Mesenchymal stem cell (in vitro differentiated cells and primary cell): Measurements from ENCODE around the gene PTTG1.
A peak's percentile ranks its signal among the peaks of the same experiment; 100 is the strongest.

Experiments used
- DNase-seq: peaks from one replicate; pipeline ENCODE4 v3.0.0-alpha.2; 2013
- H2AFZ ChIP-seq: one replicate; pipeline ENCODE4 v1.6.1; 2013; ENCODE audit warnings: low read depth, mild to moderate bottlenecking, control low read depth, inconsistent platforms, low read length, moderate library complexity
- H2AK5ac ChIP-seq: 2 replicates; pipeline ENCODE4 v1.6.1; 2013; ENCODE audit warnings: low read length, moderate library complexity, mild to moderate bottlenecking, inconsistent platforms; ENCODE audit not compliant: severe bottlenecking
- H2BK120ac ChIP-seq: one replicate; pipeline ENCODE4 v1.6.1; 2013; ENCODE audit warnings: low read depth, mild to moderate bottlenecking, inconsistent platforms, low read length, moderate library complexity
- H2BK12ac ChIP-seq, 2 experiments: one replicate each; pipeline ENCODE4 v1.6.1; 2013; ENCODE audit warnings: inconsistent platforms in 2 of 2, low read length in 2 of 2, mild to moderate bottlenecking in 2 of 2, moderate library complexity in 2 of 2, control low read depth in 1 of 2
- H2BK15ac ChIP-seq: one replicate; pipeline ENCODE4 v1.6.1; 2013; ENCODE audit warnings: mild to moderate bottlenecking, low read depth, inconsistent platforms; ENCODE audit not compliant: poor library complexity, severe bottlenecking
- H2BK5ac ChIP-seq: 2 replicates; pipeline ENCODE4 v1.6.1; 2013; ENCODE audit warnings: low read depth, mild to moderate bottlenecking, low read length, control low read depth, inconsistent platforms; ENCODE audit not compliant: poor library complexity, severe bottlenecking
- H3K14ac ChIP-seq, 2 experiments: one replicate each; pipeline ENCODE4 v1.6.1; 2013; ENCODE audit warnings: inconsistent platforms in 2 of 2, low read length in 2 of 2, control low read depth in 1 of 2, mild to moderate bottlenecking in 1 of 2, moderate library complexity in 1 of 2
- H3K18ac ChIP-seq, 2 experiments: one replicate each; pipeline ENCODE4 v1.6.1; 2013; ENCODE audit warnings: inconsistent platforms in 2 of 2, low read length in 2 of 2, control low read depth in 1 of 2, low read depth in 1 of 2, mild to moderate bottlenecking in 1 of 2
- H3K23ac ChIP-seq, 2 experiments: one replicate each; pipeline ENCODE4 v1.6.1; 2013; ENCODE audit warnings: inconsistent platforms in 2 of 2, low read length in 2 of 2, mild to moderate bottlenecking in 2 of 2, moderate library complexity in 2 of 2, control low read depth in 1 of 2
- H3K27ac ChIP-seq: 2 replicates; pipeline ENCODE4 v1.5.1; 2013; ENCODE audit warnings: mild to moderate bottlenecking, moderate library complexity, low read length, control low read depth, inconsistent platforms; ENCODE audit not compliant: poor library complexity, severe bottlenecking
- H3K27me3 ChIP-seq, 2 experiments: 2 replicates each; pipeline versions ENCODE4 v1.6.1 to v1.7.0; 2013; ENCODE audit warnings: low read length in 2 of 2, mild to moderate bottlenecking in 2 of 2, moderate library complexity in 2 of 2, control low read depth in 1 of 2, inconsistent platforms in 1 of 2; ENCODE audit not compliant: control insufficient read depth in 1 of 2, insufficient read depth in 1 of 2
- H3K36me3 ChIP-seq, 2 experiments: 2 replicates each; pipeline versions ENCODE4 v1.6.1 to v1.7.0; 2013; ENCODE audit warnings: low read length in 2 of 2, control low read depth in 1 of 2, inconsistent platforms in 1 of 2, low read depth in 1 of 2, mild to moderate bottlenecking in 1 of 2; ENCODE audit not compliant: insufficient read depth in 2 of 2, control insufficient read depth in 1 of 2
- H3K4ac ChIP-seq, 2 experiments: one replicate each; pipeline ENCODE4 v1.6.1; 2013; ENCODE audit warnings: inconsistent platforms in 2 of 2, low read length in 2 of 2, mild to moderate bottlenecking in 2 of 2, moderate library complexity in 2 of 2, control low read depth in 1 of 2, low read depth in 1 of 2
- H3K4me1 ChIP-seq: 2 replicates; pipeline ENCODE4 v1.6.1; 2013; ENCODE audit warnings: low read depth, low read length, control low read depth; ENCODE audit not compliant: control insufficient read depth, insufficient read depth
- H3K4me2 ChIP-seq: 2 replicates; pipeline ENCODE4 v1.6.1; 2013; ENCODE audit warnings: low read length, mild to moderate bottlenecking, inconsistent platforms; ENCODE audit not compliant: poor library complexity, severe bottlenecking
- H3K4me3 ChIP-seq, 2 experiments: 2 replicates each; pipeline versions ENCODE4 v1.5.1 to v1.7.0; 2013; ENCODE audit warnings: low read length in 2 of 2, mild to moderate bottlenecking in 2 of 2, control low read depth in 1 of 2, low read depth in 1 of 2; ENCODE audit not compliant: insufficient read depth in 1 of 2
- H3K79me1 ChIP-seq: replicated peaks from 2 replicates; pipeline ENCODE4 v1.6.1; 2013; ENCODE audit warnings: mild to moderate bottlenecking, control low read depth, low read length, inconsistent platforms; ENCODE audit not compliant: poor library complexity, severe bottlenecking
- H3K9ac ChIP-seq: 2 replicates; pipeline ENCODE4 v1.7.0; 2013; ENCODE audit warnings: mild to moderate bottlenecking, low read length, moderate library complexity
- H3K9me3 ChIP-seq: 2 replicates; pipeline ENCODE4 v1.7.0; 2013; ENCODE audit warnings: mild to moderate bottlenecking, low read length; ENCODE audit not compliant: control insufficient read depth
- H4K8ac ChIP-seq: one replicate; pipeline ENCODE4 v1.6.1; 2013; ENCODE audit warnings: inconsistent platforms, mild to moderate bottlenecking, low read length, moderate library complexity
- H4K91ac ChIP-seq: one replicate; pipeline ENCODE4 v1.6.1; 2013; ENCODE audit warnings: mild to moderate bottlenecking, low read length, inconsistent platforms
- WGBS: methylation state at CpG from one replicate; pipeline ENCODE4 v1.1.7; 2013; ENCODE audit warnings: mixed read lengths; 5-methylcytosine and 5-hydroxymethylcytosine counted together

The PTTG1 gene

GRCh38 chr5:160474084-160474483 is 52.4 kb downstream of the PTTG1 start:
- Histone ChIP-seq H3K4me3 (no peak overlapping the region), H3K18ac (no peak overlapping the region), H3K9me3 (no peaks in the 10 kb centered on the region), H3K27ac (peak overlapping the region; percentile 11), H3K4me2 (no peak overlapping the region), H2BK15ac (no peak overlapping the region), H4K8ac (no peak overlapping the region), H3K23ac (no peak overlapping the region), H3K27me3 (no peaks in the 10 kb centered on the region), H3K4ac (no peak overlapping the region), H3K14ac (no peak overlapping the region), H3K9ac (no peak overlapping the region), H3K79me1 (peaks cover 9% of the 10 kb centered on the region), H2BK120ac (no peak overlapping the region), H3K36me3 (peaks cover 0 to 2% of the 10 kb centered on the region in 2 experiments), H2AK5ac (no peak overlapping the region), H3K4me1 (peaks cover 20% of the 10 kb centered on the region), H2BK12ac (no peak overlapping the region), H4K91ac (no peak overlapping the region), H2BK5ac (no peak overlapping the region), H2AFZ (no peak overlapping the region)
- WGBS: 98% methylated on average over 1 of the region's 1 CpG
- DNase-seq: no peak

GRCh38 chr5:160475864-160476438 is 54.3 kb downstream of the PTTG1 start:
- Histone ChIP-seq H3K4me3 (no peak overlapping the region), H4K8ac (no peak overlapping the region), H3K23ac (no peak overlapping the region), H2AFZ (no peak overlapping the region), H3K4ac (no peak overlapping the region), H2BK5ac (peak overlapping the region; percentile 20), H2BK12ac (no peak overlapping the region), H2AK5ac (peak overlapping the region; percentile 87), H3K9ac (no peak overlapping the region), H3K14ac (no peak overlapping the region), H3K27me3 (no peaks in the 10 kb centered on the region), H4K91ac (no peak overlapping the region), H3K9me3 (no peaks in the 10 kb centered on the region), H3K36me3 (peaks cover 0 to 2% of the 10 kb centered on the region in 2 experiments), H3K4me1 (peaks cover 19% of the 10 kb centered on the region), H3K79me1 (peaks cover 7% of the 10 kb centered on the region), H2BK120ac (no peak overlapping the region), H3K27ac (peak overlapping the region; percentile 7), H3K18ac (no peak overlapping the region), H3K4me2 (no peak overlapping the region), H2BK15ac (no peak overlapping the region)
- WGBS: 76% methylated on average over 7 of the region's 7 CpGs
- DNase-seq: no peak

- peaks cover 17% of the 10 kb centered on the region for H3K4me1 ChIP-seq
- H3K9me3 ChIP-seq: no peaks in the 10 kb centered on the region
- H3K36me3 ChIP-seq: peaks cover 0 to 2% of the 10 kb centered on the region in 2 experiments
- peak overlapping the region; percentile 53 for H3K27ac ChIP-seq
- no peak overlapping the region for H2AFZ ChIP-seq
- no peak overlapping the region for H3K4me3 ChIP-seq
- H3K79me1 ChIP-seq: peaks cover 7% of the 10 kb centered on the region
- no peak overlapping the region for H3K18ac ChIP-seq
- H2BK5ac ChIP-seq: no peak overlapping the region
- 76% methylated on average over 5 of the region's 6 CpGs for WGBS
- H4K91ac ChIP-seq: no peak overlapping the region
- H4K8ac ChIP-seq: no peak overlapping the region
- no peak overlapping the region for H3K9ac ChIP-seq
- DNase-seq: no peak
- H2BK120ac ChIP-seq: no peak overlapping the region
- no peak overlapping the region for H3K23ac ChIP-seq
- no peak overlapping the region for H2BK12ac ChIP-seq
- no peak overlapping the region for H3K4ac ChIP-seq
- H2AK5ac ChIP-seq: peak overlapping the region; percentile 15
- no peak overlapping the region for H2BK15ac ChIP-seq
- H3K27me3 ChIP-seq: no peaks in the 10 kb centered on the region
- no peak overlapping the region for H3K4me2 ChIP-seq
- H3K14ac ChIP-seq: no peak overlapping the region
These were observed 55.8 kb downstream of the PTTG1 start for GRCh38 chr5:160477266-160477970.

- H3K9me3 ChIP-seq: no peaks in the 10 kb centered on the region
- no peak overlapping the region for H3K4me3 ChIP-seq
- H4K91ac ChIP-seq: no peak overlapping the region
- WGBS: 56% methylated on average over 2 of the region's 2 CpGs
- H2BK5ac ChIP-seq: peak overlapping the region; percentile 46
- H3K4me2 ChIP-seq: no peak overlapping the region
- peak overlapping the region; percentile 33 for H2AK5ac ChIP-seq
- H4K8ac ChIP-seq: no peak overlapping the region
- H2AFZ ChIP-seq: no peak overlapping the region
- no peak overlapping the region for H3K4ac ChIP-seq
- peak overlapping the region; percentile 53 for H3K27ac ChIP-seq
- H3K14ac ChIP-seq: no peak overlapping the region
- peaks cover 9% of the 10 kb centered on the region for H3K79me1 ChIP-seq
- DNase-seq: no peak
- no peaks in the 10 kb centered on the region for H3K27me3 ChIP-seq
- H3K9ac ChIP-seq: no peak overlapping the region
- H2BK12ac ChIP-seq: no peak overlapping the region
- no peak overlapping the region for H2BK120ac ChIP-seq
- H3K18ac ChIP-seq: no peak overlapping the region
- no peak overlapping the region for H3K23ac ChIP-seq
- no peak overlapping the region for H2BK15ac ChIP-seq
- peaks cover 0 to 2% of the 10 kb centered on the region in 2 experiments for H3K36me3 ChIP-seq
- H3K4me1 ChIP-seq: peaks cover 15% of the 10 kb centered on the region
These were observed 56.5 kb downstream of the PTTG1 start for GRCh38 chr5:160478163-160478562.
